Activated naive CD8-positive, alpha-beta T cell treated with anti-CD3 and anti-CD28 coated beads, Interleukin-2, amount 50 U/mL, for 16 hours (primary cell): Measurements from ENCODE around the gene IGF1.

Source experiments
- DNase-seq: peaks from one replicate; pipeline ENCODE4 v3.0.0-alpha.2; 2020; ENCODE audit warnings: low read depth, low spot score

The IGF1 gene

DNA sequence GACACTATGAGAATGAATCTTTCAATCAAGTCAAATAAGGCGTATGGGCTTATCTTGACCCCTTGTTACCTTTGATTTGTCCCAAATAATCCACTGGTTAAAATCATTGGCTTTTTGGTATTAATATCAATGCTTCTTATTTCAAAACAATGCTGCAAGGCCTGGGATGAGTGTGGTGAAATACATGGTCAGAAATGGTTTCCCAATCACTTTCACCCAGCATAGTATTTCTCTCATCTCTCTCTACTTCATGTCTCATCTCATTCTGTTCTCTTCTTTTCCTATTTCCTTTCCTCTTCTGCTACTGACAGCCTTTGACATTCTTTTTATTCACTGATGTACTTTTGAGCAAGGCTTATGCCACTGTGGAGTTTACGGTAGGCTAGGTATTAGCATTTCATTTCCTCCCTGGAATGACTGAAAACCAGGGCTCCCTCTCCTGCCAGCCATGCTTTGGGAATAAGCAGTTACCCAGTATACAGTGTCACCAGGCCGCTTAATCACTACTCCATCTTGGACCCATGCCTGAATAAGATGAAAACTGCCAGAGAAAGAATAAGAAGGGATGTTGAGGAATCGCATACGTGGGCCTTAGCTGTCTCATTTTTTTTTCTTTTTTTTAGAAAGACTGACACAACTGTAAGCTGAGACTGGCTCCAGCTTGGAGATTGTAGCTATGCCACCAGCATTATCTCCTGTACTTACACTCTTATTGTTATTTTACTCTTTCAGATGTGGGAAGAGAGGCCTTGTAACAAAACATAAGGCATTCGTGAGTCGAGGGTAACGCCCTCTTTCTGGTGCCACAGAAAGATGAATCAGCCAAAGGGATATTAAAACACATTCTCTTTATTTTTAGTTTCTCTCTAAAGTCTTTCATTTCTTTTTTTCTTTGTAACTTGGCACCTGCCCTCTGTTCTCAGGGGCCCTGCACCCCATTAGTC, 53.5 kb downstream of the IGF1 start:
- no peak for DNase-seq

DNA sequence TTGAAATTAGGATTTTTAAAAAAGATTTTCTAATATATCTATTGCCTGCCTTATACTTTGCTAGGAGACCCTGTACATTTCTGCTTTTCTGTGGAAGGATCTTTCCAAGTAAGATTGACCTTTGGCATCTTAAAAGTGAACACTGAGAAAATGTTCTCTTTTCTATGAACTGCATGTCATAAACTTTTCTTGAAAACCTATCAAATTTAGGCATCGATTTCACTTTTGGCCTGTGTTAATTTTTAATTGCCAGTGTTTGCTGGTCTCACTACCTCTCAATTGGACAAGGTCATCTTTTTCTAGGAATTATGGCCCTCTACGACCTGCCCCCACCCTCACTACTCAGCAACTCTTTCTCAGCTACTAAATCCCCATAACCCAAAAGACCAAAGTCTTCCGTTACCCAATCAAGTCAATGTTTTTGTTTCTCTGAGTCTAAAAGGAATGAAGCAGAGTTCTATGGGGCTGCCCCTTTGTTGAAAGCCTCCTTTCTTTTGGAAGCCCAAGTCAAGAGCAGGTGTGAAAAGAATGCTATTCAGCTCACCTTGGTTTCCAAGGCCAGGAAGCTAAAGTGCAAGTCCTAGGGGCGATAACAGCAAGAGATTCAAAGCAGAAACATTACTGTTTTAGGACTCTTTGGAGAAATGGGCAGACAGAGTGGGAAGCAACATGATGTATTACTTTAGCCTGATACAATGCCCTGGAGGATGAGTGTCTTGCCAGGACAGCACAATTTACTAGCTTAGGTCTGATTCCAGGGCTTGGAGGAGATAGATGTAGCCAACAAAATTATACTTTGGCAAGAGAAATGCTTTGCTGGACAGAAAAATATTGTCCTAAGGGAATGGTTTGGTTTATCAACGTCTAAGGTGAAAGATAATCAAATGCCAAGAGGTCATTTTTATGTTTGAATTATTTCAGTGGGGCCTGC, 55.0 kb downstream of the IGF1 start:
- no peak for DNase-seq

DNA sequence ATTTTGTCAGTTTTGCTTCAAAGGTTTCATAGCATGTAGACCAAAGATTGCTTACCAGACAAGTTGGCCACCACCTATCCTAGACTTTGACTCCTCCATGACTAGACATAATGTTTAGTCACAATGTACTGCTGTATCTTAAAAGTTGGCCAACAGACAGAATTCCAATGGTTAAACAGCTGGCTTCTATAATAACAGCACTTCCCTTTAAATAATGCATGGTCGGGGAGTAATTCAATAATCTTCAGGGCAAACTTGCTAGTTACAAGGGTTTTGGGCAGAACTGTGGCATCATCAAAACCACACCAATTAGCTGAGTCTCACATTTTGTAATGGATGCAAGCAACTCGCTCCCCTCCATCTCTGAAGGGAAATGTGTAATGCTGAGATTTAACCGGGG, 56.9 kb downstream of the IGF1 start:
- DNase-seq = no peak

DNA sequence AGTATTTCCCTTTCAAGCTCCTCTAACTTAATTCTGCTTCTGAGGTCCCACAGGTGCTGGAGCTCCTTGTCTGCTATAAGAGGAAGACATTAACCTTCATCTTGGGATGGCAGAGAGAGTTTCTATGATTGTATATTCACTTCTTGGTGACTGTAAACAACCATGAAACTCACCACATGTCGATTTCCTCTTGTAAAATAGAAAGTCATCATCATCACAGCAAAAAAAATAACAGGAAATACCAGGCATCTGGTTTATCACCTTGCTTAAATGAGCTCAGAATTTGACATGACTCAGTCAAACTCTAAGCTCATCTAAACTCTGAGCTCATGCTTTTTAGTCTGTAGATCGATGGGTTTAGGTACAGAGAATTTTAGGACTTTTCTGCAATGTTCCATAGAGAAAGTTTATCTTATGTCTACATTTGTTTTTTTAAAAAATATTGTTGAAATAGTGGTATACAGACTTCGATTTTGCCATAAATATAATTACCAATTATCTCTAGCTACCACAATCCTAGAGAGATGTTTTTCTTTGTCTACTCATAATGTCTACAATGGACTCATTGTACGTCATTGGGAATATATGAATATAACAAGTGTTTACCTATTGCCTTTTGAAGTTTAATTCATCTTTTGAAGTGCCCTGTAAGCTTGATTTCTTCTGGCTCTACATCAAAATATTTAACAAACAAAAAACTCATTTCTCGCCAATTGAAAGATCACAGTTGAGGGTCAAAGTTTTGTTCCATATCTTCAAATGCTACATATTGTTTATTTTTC, 58.4 kb downstream of the IGF1 start:
- DNase-seq = no peak

DNA sequence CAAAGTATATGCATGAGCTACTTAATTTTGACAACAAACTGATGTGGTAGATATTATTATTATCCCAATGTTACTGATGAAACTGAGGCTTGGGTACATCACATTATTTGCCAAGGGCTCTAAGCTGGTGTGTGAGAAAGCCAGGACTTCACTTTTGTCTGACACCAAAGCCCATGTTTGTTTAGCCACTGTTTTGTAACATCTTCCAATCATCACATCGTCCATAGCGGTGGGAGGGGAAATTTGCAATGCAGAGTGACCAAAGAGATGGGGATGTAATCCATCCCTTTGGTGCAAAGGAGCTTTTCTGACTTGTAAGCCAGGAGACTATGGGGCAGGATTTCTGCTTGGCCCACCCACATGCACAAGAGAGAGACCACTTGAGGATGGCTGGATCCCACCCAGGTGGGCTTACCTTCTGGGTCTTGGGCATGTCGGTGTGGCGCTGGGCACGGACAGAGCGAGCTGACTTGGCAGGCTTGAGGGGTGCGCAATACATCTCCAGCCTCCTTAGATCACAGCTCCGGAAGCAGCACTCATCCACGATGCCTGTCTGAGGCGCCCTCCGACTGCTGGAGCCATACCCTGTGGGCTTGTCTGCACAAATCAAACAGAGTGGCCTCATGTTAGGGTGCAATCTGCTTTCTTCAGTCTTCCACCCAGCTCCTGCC, 61.1 kb downstream of the IGF1 start:
- DNase-seq = no peak

DNA sequence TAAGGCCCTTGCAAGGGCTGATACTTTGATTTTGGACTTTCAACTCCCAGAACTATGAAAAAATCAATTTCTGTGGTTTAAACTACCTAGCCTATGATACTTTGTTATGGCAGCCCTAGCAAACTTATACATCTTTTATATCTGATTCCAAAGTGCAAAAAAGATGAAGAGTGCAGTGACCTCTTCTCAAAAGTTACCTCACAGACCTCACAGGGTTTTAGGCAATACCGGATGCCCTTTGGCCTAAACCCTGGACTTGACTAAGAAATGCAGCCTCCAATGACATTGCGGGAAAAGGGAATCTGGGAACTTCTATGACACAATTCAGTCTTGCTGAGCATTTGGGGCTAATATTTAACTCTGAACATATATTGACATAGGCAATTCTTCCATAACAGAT, 63.3 kb downstream of the IGF1 start:
- DNase-seq = no peak

DNA sequence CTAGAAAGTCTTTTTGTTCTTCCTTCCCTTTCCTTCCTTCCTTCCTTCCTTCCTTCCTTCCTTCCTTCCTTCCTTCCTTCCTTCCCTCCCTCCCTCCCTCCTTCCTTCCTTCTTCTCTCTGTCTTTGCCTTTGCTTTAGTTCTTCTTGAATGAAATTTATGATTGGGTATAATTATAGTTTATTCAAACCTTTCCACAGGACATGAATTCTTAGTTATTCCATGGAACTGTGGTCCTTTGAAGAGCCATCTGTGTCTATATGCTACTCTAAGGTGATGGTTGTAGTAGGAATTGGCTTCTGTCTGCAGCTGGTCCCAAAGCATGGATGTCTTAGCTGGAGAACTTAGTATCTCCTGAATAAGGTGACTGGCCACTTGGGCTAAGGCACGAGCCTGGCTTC, 64.8 kb downstream of the IGF1 start:
- DNase-seq = no peak

DNA sequence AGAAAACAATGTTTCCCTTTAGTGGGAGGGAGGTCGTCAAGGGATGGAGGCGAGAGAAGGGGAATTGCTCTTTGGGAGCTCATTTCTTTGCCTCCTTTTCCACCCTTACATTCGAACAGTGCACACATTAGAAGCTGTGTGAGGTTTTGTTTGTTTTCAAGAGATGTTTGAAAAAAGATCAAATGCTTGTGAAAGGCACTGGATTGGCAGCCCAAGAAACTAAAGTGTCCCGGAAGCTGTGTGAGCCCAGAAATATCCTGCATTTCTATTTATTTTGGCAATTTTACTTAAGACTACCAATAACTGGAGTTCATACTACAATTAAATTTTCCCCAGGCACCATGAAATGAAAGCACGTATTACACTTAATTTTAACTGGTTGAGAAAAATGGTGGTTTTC, 67.0 kb downstream of the IGF1 start:
- DNase-seq = no peak

DNA sequence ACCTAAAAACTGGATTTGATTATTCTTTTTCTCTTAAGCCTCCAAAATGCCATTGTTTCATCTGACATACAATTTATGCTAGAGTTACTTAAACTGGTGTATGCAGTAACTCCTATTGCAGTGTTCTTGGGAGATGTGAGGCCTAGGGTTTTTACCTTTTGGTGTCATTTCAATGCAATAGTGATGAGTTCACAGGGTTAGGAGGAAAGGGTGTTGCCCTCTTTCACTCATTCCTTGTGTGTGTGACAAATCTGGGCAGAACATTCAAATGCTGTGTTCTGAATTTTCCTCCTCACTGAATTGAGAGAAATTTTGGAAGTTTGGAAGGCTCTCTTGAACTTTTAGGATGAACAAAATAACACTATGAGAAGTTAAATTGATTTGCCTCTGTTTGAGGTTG, 69.9 kb downstream of the IGF1 start:
- no peak for DNase-seq

DNA sequence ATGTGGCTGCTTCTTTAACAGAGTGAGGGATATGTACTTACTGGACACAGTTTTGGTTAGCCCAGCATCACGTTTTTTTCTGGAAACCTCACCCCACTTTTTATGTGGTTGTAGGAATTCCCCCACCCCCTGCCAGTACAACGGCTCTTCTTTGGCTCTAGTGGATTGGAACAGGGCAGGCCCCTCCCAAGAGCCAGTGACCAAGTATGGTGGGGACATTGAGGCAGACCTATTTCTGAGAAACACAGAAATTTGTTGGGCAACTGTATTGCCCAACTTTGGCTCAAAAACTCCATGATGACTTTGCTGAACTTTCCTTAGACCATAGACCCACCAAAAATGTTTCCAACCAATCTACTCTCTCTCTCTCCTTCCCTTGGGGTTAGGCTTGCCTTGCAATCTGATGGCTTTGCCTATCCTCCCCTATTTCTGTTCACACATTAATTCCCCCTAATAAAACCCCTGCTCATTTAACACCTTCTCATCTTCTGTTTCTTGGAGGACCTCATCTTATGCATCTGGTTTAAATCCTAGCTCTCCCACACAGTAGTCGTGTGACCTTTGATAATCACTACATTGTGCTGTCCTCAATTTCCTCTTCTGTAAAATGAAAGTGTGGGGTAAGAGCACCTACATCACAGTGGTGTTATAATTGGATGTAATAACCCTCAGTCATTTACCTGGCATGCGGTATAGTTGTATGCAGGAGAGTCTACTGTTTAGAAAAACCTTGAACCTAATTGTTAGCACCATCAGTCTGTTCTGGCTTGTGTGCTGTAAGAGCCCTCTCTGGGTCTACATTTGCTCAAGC, 71.7 kb downstream of the IGF1 start:
- DNase-seq = no peak

DNA sequence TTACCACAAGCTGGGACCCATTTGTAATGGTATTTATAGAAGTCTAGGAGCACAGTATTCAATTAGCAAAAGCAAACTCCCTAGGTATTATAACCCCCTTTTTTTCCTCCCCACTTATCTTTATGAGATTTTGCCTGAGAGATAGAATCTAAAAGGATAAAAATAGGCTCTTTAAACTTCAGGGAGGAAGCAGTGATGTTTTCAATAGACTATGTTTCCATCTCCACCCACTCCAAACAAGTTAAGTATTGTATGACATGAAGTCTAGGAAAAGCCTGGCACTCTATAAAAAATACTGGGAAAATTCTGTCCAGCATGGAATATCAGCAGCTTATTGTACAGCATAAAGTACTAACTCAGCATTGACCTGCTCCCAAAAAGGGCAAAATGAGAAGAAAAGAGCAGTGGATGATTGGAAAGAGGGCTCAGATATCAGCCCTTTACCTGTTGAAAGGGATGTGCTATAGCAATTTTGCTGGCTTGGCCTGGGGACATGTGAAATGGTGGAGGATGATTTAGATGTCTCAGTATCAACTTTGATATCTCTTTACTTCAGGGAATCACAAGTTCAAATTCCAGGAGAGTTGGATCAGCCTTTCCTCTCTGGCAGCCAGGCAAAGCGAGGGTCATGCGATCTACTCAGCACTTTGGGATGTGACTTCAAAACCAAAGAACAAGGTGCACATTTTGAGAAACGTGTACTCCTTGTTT, 72.4 kb downstream of the IGF1 start:
- DNase-seq = no peak

DNA sequence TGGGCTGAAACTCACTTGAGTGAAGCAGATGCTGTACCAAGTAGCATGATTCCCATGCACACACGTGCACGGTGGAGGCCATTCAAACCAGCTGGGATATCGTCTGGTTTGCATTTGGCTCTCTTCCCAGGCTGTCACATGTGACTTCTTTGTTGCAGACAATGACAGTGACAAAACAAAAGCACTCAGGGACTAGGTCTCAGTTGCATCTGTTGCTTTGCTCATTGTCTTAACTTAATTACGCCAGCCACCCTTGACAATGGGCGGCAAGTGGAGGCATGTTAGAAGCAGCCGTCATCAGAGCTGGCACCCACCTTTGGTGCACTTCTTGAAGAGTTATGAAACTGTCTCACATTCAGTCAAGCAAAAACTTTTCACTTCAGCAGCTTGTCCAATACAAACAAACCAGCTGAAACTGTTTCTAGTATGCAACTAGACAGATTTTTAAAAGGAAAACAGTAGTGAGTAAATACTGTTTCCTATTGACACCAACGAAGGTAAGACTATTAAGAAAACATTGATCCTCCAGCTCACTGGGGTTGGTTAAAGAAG, 74.3 kb downstream of the IGF1 start:
- DNase-seq = no peak

DNA sequence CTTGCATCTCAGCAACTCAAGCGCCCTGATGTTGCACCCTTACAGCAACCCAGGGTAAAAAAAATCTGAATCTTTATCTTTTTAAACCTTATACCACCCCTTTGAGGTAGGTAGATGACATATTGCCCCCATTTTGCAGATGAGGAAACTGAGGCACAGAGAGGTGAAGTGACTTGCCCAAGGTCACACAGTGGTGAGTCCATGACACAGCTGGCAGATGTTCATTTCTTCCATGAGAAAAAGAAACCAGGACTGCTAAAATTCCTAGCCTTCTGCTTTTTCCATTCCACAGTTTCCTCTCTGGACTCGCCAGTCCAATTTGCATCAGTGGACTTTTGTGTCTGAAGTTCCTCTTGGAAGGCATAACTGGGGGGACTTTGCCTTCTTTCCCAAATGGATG, 79.3 kb downstream of the IGF1 start:
- no peak for DNase-seq

DNA sequence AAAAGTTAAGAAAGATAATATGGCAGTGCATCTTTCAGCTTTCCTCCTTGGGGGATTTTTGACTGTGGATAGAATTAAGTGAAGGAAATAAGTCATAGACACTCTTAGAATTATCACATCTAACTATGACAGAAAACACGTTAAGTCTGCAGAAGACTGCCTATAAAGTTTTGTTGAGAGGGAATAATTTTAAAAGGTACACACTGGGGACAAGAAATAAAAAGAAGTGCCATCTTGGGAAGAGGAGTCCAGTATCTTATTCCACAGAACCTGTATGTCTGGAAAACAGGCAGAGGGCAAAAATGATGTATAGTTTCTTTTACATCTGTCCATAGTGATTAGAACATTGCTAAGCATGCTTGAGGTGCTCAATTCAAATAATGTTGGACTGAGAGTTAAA, 80.7 kb downstream of the IGF1 start:
- no peak for DNase-seq

DNA sequence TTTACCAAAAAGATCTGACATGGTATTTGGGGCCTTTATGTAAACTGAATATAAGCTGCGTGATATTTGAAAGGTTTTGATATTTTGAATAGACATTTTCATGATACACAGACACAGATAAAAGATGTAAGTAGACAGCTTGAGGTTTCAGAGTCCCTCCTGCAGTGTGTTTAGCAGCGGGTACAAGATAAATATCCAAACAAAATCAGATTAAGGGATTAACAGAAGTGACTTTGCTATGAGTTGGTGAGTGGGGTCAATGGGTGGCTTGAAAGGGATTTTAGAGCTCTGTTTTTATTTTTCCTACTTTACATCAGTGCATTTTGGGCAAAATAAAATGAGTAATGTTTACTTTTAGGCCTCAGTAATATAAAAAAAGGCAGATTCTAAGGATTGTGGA, 84.1 kb downstream of the IGF1 start:
- no peak for DNase-seq

DNA sequence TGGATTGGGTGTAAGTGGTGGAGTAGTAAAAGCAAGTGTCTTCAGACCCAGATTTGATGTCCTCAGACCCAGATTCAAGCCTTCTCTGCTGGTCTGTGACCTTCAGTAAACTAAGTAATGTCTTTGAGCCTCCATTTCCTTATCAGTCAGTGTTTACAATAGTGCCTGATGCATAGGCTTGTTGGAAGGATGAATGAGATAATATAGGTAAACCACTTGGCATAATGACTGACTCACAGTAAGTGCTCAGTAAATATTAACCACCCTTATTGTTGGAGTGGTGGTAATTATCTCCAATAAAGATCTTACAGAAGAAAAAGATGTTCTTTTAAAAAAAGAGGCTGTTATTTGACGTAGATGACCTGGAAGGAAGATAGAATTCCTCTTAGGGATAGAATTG, 86.2 kb downstream of the IGF1 start:
- no peak for DNase-seq

DNA sequence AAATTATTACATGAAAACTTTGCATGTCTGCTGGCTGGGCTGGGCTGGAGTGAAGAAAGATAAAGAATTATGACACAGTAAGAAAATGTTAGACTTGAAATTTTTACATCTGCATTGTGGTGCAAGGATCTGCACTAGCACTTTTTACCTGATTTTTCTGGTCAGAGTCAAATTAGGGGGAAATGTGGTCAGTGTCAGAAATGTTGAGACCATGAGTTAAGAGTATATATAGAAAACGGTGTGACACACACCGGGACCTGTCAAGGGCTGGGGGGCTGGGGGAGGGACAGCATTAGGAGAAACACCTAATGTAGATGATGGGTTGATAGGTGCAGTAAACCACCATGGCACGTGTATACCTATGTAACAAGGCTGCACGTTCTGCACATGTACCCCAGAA, 90.3 kb downstream of the IGF1 start:
- no peak for DNase-seq

DNA sequence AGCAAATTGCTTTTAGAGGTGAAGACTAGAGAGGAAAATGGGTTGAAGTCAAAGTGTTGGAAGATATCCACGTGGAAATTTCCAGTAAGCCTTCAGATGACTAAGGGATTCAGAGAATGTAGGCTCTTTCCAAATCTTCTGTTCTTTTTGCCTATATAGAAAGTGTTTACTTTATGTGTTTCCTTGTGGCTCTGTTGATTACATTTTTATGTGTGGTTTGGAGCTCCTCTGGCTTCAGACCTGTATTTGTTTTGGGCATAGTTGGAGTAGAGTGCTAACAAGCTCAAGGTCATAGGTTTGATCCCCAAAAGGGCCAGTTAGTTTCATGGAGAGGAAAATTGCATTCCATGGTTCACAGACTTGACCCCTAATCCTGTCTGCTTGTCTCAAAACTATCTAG, 91.9 kb downstream of the IGF1 start:
- DNase-seq = no peak

DNA sequence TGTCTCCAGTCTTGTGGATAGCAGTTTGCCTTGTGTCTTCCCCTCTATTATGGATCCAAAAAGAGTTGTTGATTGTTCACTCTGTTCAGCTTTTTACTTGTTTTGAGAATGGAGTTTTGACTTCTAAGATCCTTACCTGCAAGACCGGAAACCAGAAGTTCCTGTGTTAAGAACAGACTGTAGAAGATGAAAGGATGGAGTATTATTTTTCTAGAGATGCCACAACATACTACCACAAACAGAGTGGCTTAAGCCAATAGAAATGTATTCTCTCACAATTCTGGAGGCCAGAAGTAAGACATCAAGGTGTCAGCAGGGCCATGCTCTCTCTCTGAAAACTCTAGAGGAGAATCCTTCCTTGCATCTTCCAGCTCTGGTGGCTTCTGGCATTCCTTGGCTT, 95.0 kb downstream of the IGF1 start:
- DNase-seq = no peak
